Activated CD8-positive, alpha-beta memory T cell treated with anti-CD3 and anti-CD28 coated beads for 4 hours (primary cell): Measurements from ENCODE around the gene INSYN2A.

Source experiments
- DNase-seq, 2 donors: peaks; one replicate each; pipeline ENCODE4 v3.0.0-alpha.2; 2020; ENCODE audit warnings: low read depth in 2 of 2

The INSYN2A gene, protein sequence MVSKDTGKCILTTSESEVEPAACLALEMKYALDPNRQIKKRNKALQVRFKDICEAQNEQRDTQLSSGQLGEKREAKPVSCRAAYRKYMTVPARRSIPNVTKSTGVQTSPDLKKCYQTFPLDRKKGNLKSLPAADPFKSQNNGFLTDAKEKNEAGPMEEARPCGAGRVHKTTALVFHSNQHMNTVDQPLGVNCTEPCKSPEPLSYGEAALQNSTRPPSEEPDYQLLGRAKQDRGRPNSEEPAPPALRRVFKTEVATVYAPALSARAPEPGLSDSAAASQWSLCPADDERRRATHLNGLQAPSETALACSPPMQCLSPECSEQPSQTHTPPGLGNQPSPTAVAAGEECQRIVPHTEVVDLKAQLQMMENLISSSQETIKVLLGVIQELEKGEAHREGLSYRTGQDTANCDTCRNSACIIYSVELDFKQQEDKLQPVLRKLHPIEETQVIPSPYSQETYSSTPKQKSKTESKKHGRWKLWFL

DNA sequence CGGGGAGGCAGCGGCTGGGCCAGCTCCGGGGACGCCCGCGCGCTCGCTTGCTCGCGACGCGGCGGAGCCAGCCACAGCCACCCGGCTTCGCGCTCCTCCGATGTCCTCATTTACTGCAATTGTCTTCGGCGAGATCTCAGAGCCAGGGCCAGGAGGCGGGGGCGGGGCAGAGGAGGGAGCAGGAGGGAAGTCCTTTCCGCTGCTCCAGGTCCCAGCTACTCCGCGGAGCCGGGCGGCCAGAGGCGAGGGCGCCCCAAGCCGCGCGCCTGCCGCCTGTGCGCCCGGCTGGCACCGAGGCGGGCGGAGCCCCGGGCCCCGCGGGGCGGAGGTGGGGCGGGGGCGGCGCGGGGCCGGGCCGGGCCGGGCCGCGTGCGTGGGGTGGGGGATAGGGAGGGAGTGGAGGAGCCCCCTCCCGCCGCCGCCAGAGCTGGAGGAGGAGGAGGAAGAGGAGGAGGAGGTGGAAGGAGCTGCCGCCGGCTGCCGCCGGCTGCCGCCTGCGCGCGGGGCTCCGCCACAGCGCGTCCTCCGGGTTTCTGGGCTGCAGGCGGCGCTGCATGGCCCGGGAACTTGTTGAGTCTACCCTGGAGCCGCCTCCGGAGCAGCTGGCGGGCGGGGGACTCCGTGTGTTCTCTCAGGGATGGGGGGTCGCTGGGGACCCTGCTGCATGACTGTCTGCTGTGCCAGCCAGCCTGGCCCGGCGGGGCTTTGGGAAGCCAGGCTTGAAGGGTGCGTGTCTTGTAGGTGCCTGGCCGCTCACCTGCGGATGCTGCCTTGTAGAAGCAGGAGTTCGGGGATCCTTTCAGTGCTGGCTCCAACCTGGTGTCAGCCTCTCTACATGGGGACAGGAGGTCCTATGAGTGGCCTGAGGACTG is at the start of gene INSYN2A:
INSYN2A (minus strand) TSS at position 310 of the 872 bp plus-strand sequence. CDS start 20,196 bp downstream, outside the sequence.
- DNase-seq = no peak

DNA sequence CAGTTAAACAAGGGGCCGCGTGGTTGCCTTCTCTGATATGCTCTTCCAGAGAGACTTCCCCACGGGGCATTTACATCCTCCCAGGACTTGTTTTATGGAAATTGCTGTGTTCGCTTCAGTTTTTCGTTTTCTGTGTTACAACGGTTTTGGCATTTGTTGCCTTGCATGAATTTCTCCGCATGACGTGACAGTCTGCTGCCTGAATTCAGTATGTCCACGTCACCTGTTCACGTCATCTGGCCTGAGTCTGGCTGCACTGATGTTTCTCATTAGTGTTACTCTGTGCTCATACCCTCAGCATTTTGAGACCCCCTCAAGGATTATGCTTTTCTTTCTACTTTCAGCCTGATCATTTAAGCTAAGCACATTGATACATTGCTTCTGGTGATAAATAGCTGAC is 49.1 kb upstream of the INSYN2A start:
- no peak for DNase-seq

DNA sequence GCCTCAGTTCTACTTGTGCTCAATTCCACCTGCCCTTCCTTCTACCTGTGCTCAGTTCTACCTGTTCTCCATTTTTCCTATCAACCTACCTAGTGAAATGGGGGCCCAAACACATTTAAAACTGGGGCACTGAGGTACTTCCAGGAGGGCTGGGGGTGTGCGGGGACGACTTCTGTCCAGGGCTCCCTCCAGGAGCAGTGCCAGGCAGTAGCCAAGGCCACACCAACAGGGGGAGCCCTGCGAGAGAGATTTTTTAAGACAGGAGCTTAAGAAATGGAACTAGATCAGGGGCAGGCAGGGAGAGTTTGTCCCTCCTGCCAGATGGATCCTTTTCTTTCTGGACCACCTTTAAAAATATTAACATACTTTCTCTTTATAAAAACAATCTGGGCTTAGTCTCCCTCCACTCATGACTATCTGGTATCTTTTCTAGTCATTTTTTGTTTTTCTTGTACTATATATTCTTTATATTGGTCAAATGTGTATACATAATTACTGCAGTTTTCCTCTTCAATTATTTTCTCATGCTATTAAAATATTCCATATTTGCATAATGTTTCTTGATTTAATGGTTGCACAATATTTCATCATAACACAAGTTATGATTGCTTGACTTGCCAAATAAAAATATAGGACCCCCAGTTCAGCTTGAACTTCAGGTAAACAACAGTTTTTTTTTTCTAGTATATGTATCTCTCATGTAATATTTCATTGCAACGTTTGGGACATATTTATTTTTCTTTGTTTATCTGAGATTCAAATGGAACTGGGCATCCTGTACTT is 47.3 kb upstream of the INSYN2A start:
- no peak for DNase-seq

DNA sequence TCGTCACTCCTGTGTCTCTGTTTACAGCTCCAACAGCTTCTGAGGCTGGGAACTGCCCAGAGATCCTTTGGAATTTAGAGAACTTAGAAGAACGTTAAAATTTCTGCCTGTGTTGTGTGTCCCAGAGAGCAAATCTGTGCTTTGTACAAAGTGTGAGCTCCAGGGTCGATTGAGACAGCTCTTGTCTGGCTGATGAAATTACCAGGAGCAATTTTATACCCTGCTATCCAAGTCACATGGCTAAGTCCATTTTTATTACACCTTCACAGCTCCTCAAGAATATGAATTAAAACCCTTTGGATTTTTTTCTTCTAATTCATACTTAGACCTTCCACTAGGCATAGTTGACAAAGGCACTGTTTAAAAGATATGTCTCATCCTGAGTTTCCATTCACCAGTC is 46.5 kb upstream of the INSYN2A start:
- no peak for DNase-seq

DNA sequence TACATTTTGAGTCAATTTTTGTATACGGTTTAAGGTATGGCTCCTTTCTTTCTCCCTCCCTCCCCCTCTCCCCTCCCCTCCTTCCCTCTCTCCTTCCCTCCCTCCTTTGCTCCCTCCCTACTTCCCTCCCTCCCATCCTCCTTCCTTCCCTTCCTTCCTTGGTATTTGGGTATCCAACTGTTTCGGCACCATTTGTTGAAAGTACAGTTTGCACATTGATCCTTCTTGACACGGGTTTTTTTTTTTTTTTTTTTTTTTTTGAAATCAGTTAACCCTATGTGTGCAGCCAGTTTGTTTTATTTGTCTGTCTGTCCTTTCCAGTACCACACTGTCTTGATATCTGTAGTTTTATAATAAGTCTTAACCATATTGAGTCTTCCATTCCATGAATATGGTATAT is 39.9 kb upstream of the INSYN2A start:
- DNase-seq = no peak

DNA sequence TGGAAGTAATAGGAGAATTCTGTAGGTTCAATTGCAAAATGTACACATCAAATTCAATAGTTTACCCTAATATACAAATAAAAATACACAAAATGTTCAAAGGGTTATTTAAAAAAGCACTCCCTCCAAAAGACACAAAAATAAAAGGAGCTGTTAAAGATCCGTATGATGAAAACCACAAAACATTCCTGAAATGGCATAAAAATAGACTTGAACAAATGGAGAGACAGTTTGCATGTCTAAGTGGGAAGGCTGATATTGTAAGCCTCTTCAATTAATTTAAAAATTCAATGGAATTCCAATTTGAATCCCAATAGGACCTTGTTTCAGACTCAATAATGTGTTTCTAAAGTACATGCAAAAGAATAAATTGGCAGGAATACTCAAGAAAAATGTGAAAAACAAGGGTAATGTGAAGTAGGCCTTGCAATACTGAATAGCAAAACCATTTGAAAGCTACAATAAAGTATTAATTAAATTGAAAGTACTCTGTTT is 38.0 kb upstream of the INSYN2A start:
- no peak for DNase-seq

DNA sequence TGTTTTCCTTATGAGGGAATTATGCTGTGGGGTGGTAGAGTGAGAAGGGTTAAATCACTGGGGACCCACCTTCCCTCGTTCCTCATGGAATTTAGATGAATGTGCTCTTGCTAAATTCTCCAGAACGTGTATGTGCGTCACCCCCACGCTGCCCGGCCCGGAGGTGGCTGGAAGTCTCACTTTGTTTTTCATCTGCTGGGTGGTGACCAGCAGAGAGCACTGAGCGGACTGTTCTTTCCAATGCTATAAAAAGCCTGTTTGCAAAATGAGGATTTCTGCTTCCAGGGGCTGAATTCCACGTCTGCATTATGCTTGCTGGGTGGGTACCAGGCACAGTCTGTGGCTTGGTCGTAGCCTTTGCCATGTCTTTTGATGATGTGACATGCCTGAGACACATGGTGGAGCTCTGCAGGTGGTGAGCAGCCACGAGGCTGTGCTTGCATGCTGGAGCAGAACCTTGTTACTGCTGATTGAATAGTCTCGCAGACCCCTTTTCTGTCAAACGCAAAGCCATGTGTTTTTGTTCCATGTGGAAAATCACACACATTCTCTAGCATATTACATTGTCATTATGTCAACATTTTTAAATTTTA is 31.9 kb upstream of the INSYN2A start:
- DNase-seq = no peak

DNA sequence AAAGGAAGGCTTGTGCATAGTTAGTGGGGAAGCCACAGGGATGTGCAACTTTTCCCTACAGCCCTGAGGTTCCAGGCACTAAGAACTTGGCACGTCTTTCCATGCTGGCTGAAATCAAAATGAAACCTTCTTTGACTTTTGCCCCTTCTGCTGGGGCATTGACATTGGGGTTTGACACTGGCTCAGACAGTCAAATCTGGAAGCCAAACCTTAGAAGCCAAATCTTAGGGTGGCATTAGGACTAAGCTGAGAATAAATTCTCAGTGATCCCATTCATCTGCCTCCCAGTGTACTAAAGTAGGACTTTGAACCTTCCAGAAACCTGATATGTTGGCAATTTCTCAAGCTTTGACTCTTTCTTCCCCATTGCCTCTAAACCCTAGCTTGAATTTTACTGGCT is 31.3 kb upstream of the INSYN2A start:
- DNase-seq = no peak

DNA sequence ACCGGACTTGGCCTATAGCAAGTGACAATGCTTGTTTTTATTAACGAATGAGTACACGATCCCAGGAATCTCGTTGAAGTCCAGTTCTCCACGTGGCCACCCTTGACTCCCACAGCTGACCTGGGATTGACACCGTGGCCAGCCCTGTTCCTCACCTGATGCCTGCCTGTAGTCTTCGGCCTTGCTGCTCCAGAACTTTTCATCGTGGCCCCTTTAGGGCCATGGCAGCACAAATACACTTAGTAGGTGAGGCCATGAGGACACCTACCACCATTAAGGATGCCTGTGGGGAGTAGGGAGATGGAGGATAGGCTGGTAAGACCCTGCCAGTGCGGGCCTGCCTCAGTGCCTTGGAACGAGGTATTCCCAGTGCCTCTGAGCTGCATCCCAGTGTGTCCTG is 30.6 kb upstream of the INSYN2A start:
- no peak for DNase-seq

DNA sequence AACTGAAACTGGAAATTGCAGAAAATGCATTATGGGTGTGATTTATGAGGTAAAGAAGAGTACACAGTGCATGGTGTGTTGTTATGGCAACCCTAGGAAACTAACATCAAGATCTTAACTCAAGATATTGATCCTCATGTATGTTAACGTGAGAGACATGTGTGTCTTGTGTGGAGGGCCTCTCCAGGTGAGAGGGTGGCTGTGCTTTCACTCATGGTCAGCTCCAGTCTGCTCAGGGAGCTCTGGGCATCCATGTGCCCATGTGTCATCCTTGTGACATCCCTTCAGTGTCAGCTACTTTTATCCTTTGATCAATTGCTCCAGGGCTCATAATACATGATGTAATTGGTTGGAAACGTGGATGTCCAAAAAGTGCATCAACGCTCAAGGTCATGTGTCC is 24.9 kb upstream of the INSYN2A start:
- DNase-seq = no peak

DNA sequence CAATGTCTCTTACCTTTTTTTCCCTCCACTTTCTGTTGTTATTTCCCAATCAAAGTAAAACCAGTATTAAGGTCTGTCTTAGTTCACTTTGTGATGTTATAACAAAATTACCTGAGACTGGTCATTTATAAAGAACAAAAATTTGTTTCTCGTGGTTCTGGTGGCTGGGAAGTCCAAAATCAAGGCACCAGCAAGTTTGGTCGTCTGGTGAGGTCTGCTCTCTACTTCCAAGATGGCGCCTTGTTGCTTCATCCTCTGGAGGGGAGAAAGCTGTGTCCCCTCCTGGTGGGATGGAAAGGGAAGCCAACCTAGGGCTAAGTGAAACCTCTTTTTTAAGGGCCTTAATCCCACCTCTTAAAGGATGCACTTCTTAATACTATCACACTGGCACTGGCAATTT is 22.3 kb upstream of the INSYN2A start:
- DNase-seq = no peak

DNA sequence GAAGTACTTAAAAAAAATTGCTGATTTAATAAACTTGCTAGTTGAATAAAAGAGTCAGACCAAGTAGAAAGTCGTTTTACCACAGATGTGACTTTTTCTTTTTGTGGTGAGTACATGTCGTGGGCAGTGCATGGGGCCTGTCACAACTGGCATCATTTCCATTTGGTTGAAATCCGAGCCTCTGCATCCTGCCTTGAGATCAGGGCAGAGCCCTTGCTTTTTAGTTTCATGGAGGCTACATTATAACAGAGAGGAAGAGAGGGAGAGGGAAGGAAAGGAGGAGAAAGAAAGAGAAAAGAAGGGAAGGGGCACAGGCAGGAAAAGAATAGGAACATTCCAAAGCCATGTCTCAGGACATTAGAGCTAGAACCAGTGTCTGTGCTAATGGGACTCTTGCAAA is 20.4 kb upstream of the INSYN2A start:
- DNase-seq = no peak

DNA sequence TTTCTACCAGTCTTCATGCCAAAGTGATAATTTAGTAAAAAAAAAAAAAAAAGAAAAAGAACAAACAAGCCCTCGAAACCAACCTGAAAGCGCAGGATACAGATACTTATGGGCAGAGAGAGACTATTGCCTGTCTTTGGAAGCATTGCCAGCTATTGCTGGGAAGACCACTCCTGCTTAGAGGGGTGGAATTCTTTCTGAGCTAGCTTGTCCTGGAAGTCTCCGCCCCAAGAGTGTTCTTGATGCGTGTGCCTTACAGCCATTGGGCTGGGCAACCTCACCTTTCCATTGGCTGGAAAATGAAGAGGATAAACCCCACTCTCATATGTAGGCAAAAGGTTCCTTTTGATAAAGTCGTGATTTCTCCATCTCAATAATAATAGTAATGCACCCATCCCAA is 19.9 kb upstream of the INSYN2A start:
- no peak for DNase-seq

DNA sequence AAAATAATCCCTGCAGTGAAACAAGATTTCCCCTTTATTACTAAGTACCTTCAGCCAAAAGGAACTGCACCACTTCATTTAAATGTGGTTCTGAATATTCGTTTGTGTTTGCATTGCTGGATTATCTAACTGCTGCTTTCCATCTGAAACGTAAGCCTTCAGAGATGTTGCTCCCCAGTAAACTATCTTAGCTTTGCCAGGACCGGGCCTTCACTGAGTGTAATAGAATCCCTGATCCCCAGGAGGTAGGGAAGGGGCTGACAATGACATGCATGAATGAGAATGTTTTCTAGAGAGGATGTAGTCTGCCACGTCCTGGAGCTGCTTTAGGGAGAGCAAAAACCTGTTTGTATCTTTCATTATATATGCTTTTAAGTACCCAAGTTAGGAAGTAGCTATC is 19.5 kb upstream of the INSYN2A start:
- no peak for DNase-seq

DNA sequence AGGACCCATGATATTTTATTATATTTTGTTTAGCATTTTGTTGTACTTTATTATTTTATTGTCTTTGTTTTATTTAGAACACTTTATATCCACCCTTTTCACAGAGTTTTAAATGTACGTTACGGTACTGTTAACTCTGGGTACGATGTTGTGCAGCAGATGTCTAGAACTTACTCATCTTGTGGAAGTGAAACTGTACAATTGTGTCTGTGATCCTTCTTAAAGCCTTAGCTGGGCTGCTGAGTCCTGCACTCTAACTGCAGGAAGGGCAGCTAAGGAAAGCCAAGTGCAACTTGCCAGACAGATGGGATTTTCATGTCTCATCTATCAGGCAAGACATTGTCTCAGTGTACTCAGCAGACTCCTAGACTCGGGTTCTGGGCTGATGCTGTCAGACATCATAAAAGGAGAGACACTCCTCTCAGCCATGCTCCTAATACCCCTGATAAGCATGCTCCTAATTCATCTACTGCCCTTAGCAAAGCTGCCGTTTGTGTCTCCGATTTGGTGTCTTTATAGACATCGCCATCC is 14.6 kb upstream of the INSYN2A start:
- no peak for DNase-seq

DNA sequence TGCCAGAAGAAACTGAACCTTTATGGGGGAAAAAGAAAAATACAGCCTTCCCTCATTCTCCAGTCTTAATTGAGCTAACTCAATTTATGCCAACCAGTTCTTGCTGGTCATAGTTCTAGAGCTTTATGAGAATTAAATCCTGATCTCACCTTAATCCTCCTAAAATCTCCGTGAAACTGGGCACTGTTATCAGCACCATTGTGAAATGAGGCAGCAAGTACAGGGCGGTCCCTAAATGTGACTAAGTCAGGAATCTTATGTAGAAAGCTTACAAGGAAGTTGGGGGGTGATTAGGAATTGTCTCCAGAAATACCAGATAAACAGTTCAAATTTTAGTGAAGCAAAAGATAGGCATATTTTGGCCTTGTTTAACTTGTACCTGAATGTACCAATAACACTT is 10.7 kb upstream of the INSYN2A start:
- DNase-seq = no peak

DNA sequence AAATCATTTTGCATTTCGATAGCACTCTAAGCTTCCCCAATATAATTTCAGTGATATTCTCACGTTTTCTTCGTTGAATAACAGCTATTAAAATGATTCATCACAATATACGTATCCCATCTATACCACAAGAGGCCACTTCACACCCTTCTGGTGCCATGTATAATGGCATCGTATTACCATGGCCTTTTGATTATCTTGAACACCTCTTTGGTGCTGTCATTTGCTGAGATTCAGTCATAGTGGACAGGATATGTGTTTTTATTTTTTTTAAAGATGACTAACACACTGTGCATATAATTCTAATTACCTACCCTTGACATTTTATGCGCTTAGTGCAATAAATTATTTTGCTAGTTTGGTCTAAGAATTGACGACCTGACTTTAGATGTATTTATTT is 6.7 kb upstream of the INSYN2A start:
- no peak for DNase-seq

DNA sequence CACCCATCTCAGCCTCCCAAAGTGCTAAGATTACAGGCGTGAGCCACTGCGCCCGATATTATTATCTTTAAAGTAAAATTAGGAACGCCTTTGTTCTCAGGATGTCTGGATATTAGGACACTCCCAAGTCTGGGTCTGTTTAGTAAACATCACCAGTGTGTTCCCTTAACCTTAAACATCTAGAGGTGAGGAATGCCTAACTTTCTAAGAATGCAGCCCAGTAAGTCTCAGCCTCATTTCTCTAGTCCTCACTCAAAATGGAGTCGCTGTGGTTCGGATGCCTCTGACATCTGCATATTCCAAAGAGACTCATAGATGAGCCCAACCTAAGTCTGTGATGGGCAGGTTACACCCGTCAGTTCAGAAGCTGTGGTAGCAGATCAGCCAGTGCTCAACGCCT is 4.3 kb upstream of the INSYN2A start:
- no peak for DNase-seq

DNA sequence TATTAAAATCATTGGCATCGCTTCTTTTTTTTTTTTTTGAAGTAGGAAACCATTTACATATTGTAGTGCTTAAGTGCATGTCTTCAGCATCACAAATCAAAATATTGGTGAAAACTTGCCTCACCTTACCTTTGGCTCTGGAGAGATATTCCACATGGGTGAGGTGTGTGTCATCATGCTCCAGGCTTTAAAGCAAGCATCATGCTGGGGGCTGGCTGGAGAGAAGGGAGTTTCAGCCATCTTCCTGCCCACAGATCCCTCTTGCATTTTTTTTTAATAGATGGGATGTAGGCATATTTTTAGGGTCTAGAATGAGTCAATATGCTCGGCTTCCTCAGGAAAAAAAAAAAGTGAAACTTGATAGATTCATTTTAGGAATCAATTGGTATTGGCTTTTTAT is 2.3 kb upstream of the INSYN2A start:
- DNase-seq = no peak

DNA sequence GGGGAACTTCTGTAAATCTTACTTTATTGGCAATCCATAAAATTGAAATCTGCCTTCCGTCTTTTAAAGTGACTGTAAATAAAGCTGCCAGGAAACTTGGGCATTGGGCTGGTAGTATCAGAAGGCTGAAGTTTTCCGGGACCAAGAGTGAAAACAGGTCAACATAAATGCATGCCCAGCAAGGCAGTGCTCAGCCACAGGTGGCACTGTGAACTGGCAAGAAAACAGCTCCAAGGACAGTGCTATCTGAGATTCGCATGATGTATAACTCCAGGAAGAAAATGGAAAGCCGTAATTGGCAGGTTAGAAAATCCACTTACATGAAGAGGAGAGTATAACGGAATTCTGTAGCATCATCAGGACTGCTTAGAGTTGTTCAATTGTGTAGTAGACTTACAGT is 1.9 kb upstream of the INSYN2A start:
- no peak for DNase-seq

DNA sequence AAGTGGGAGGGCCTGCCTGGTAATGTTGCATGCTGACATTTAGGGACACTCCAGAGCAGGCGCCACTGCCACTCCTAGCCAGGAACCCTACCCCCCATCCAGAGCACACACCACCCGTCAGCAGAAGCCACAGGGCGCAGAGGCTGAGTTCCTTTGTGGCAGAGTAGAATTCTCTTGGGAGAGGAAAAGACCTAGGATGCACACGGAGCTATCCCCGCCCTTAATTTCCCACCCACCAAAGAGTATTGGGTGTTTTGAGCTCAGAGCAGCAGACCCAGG is 702 bp upstream of the INSYN2A start:
- DNase-seq = no peak
